Epithelial cell of esophagus (primary cell): ENCODE results near the gene PRKCI.

ENCODE experiments used
- DNase-seq: peaks from one replicate; pipeline ENCODE4 v3.0.0; 2010; ENCODE audit warnings: low read depth
- H3K4me3 ChIP-seq: 2 replicates; pipeline ENCODE4 v1.5.1; 2011; ENCODE audit warnings: mild to moderate bottlenecking, low read length, control low read depth
- TF ChIP-seq, protein P1 (sequence below): IDR thresholded peaks from 2 replicates; pipeline ENCODE4 v1.5.1; 2011; ENCODE audit warnings: low read depth, mild to moderate bottlenecking, low read length, control low read depth, inconsistent platforms; ENCODE audit not compliant: insufficient read depth; ENCODE audit errors: missing control alignments

PRKCI gene

DNA sequence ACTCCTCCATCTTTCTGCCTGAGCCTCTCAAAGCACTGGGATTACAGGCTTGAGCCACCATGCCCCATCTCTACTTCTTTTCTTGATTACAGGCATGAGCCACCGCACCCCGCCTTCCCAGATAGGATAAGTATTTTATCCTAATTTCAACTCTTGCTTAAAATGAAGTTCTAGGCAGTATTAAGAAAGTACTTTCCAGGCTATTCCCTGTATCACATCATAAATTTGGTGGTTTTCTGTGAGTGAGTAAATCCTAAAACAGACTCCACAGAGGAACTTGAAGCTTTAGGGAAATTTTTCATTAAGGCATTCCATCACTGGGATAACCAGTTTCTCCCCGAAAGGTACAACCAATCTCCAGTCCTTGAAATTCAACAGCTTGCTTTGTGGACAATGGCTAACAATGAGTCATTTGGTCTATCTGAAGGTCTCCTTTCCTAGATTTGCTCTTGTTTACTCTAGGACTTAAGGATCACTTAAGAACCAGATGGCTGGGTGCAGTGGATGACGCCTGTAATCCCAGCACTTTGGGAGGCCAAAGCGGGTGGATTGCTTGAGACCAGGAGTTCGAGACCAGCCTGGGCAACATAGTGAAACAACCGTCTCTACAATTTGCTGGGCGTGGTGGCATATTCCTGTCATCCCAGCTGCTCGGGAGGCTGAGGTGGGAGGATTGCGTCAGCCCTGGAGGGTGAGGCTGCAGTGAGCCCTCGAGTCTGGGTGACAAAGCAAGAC, 85.6 kb downstream of the PRKCI start:
- TF ChIP-seq, protein P1, sequence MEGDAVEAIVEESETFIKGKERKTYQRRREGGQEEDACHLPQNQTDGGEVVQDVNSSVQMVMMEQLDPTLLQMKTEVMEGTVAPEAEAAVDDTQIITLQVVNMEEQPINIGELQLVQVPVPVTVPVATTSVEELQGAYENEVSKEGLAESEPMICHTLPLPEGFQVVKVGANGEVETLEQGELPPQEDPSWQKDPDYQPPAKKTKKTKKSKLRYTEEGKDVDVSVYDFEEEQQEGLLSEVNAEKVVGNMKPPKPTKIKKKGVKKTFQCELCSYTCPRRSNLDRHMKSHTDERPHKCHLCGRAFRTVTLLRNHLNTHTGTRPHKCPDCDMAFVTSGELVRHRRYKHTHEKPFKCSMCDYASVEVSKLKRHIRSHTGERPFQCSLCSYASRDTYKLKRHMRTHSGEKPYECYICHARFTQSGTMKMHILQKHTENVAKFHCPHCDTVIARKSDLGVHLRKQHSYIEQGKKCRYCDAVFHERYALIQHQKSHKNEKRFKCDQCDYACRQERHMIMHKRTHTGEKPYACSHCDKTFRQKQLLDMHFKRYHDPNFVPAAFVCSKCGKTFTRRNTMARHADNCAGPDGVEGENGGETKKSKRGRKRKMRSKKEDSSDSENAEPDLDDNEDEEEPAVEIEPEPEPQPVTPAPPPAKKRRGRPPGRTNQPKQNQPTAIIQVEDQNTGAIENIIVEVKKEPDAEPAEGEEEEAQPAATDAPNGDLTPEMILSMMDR: no peak
- DNase-seq: peak; percentile 80
- H3K4me3 ChIP-seq: no peak overlapping the region

DNA sequence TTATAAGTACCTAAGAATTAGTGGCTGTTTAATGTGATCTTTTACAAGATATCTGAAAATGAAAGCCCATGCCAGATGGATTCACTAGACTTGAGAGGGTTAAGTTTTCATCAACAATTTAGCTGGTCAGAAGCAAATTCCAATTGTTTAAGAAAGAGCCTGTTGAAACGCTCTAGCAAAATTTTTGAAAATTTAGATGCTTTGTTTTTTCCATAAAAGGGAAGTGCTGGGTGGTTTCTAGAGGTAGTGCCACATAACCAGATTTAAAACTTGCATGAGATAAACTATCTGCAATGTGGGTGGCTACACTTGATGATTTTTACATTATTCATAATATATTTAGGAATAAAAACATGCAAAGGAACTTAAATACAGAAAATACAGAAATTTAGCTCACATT, 86.8 kb downstream of the PRKCI start:
- TF ChIP-seq, protein P1: no peak
- DNase-seq: no peak
- H3K4me3 ChIP-seq: no peak overlapping the region

DNA sequence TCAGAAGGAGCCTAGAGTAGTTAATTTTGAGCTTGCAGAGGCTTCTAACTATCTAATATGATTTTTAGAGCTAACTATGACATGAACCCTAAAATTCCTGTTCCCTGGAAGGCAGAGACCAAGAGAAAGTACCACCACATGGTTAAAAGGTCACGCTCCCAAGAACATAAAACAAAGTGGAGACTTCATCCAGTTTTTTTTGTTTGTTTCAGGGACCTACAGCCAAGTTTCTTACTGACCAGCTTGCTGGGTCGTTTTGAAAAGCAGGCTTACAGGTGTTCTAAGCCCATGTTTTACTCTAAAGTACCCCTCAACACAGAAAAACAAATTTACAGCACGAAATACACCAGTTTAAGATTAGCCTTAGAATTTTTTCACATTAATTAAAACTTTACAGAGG, 95.7 kb downstream of the PRKCI start:
- no peak overlapping the region for H3K4me3 ChIP-seq
- DNase-seq: no peak
- TF ChIP-seq, protein P1: no peak

DNA sequence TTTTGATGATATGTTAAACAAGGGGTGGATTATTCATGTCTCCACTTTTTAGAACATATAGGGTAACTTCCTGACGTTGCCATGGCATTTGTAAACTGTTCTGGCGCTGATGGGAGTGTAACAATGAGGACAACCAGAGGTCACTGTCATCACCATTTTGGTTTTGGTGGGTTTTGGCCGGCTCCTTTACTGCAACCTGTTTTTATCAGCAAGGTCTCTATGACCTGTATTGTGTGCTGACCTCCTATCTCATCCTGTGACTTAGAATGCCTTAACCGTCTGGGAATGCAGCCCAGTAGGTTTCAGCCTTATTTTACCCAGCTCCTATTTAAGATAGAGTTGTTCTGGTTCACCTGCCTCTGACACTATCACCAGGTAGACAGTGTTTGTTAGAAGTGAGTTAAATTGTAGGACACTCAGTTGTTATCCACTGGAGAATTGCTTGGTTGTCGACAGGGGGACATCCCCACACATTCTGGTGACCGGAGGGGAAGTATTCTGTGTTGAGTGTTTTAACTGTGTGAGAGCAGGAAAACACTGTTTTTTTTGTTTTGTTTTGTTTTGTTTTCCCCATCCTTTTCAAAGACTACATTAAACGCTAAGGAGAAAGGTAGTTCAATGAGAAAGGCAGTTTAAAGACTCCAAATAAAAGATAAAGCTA, 98.4 kb downstream of the PRKCI start:
- no peak overlapping the region for H3K4me3 ChIP-seq
- peak; percentile 13 for DNase-seq
- TF ChIP-seq, protein P1: no peak

DNA sequence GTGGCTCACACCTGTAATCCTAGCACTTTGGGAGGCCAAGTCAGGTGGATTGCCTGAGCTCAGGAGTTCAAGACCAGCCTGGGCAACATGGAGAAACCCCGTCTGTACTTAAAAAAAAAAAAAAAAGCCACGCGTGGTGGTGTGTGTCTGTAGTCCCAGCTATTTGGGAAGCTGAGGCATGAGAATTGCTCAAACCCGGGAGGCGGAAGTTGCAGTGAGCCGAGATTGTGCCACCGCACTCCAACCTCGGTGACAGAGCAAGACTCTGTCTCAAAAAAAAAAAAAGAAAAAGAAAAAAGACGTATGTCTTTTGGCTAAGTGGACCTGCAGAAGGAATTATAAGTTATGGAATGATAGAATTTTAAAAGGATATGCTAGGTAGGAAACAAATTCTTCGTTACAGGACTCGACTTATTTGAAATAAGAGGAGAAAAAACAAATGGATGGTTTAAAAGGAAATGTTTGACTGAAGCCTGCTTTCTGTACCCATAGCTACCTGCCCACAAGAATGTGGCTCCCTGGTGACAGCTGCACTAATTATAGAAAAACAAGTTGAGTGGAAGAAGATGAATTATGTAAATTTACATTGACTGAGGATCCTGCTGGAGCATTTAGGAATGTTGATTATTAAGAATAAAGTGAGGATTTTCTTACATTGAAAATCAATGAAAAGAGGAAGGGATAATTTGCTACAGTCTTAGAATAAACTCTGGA, 99.3 kb downstream of the PRKCI start:
- H3K4me3 ChIP-seq: no peak overlapping the region
- DNase-seq: peak; percentile 20
- TF ChIP-seq, protein P1: no peak

DNA sequence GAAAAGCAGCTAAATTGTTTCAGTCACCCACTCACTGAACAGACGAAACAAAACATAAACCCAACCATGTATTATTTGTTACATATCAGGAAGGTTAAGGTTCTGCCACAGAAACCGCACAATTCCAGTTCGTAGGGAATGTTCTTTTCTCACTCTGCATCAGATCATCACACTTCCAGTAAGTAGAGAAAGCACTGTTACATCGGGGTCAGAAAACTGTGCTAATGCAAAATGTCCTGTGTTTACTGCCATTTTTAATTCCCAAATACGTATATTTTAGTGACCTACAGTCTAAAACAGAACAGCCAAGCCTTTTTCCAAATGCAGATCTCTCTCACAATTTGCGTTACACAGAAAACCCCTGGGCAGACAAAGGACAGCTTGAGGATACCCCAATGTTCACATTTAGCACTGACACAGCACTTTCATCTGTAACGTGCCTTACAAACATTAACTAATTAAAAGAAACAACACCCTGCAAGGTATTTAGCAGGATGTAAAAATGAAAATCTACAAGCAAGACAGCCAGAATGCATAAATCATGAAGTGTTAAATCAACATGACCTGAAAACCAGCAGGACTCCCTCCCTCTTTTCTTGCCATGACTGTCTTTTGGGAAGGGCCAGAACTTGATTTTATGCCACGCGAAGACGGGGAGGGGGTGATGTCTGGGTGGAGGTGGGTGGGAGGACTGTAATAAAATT, 100.5 kb downstream of the PRKCI start:
- DNase-seq: no peak

More for the DNA sequence above, 100.5 kb downstream of the PRKCI start:
- no peak overlapping the region for H3K4me3 ChIP-seq
- TF ChIP-seq, protein P1: no peak
